Testis (tissue), 3 donors: ENCODE data around the gene REX1BD. TPM values are rescaled to one million over a fixed set of nuclear protein-coding genes. Genes with fewer than 3 reads are reported as not detected.

ENCODE experiments used
- DNase-seq: peaks from one replicate; pipeline ENCODE4 v3.0.0-alpha.2; 2019
- H3K27ac ChIP-seq, 2 donors: fragments of 200-600 bp; sonication (generic); one replicate each; pipeline ENCODE4 v1.5.1; 2019
- H3K27me3 ChIP-seq: fragments of 200-600 bp; sonication (generic); one replicate; pipeline ENCODE4 v1.5.1; 2019
- H3K36me3 ChIP-seq: fragments of 200-600 bp; sonication (generic); one replicate; pipeline ENCODE4 v1.5.1; 2017; ENCODE audit warnings: low read depth; ENCODE audit errors: missing control alignments
- H3K4me1 ChIP-seq: fragments of 200-600 bp; sonication (generic); one replicate; pipeline ENCODE4 v1.5.1; 2019
- H3K4me3 ChIP-seq, 2 donors: fragments of 200-600 bp; sonication (generic); one replicate each; pipeline ENCODE4 v1.5.1; 2017 to 2019
- H3K9me3 ChIP-seq: fragments of 200-600 bp; sonication (generic); one replicate; pipeline ENCODE4 v1.5.1; 2017
- CTCF ChIP-seq, 3 experiments: fragments of 450-650 bp in 2 of 3; fragments of 200-600 bp in 1 of 3; sonication (generic) in 1 of 3; IDR thresholded peaks; one replicate each; pipeline ENCODE4 v1.5.1; 2016 to 2019; ENCODE audit warnings: antibody characterized with exemption in 3 of 3, mild to moderate bottlenecking in 2 of 3, moderate library complexity in 1 of 3
- POLR2A ChIP-seq: fragments of 450-650 bp; IDR thresholded peaks from one replicate; pipeline ENCODE4 v1.6.1; 2017; ENCODE audit warnings: antibody characterized with exemption, mild to moderate bottlenecking, moderate library complexity
- WGBS, 2 donors: methylation state at CpG; one replicate each; pipeline ENCODE4 v1.1.5; 2018; 5-methylcytosine and 5-hydroxymethylcytosine counted together
- intact Hi-C: fragments of 100-400 bp; cut with DNase I; formaldehyde crosslinking; loops from one replicate; pipeline ENCODE4 v1.15.1; 2023; ENCODE audit warnings: low total_unique reads
- polyA plus RNA-seq: library from polyadenylated mRNA; stranded (reverse); fragments of 350-450 nt; fragmentation: Illumina TruSeq; extraction: RNeasy Lipid Tissue Mini Kit (QIAGEN cat#74804); gene quantifications from one replicate; pipeline ENCODE4 v1.2.3, GENCODE V29; 2014; ENCODE audit warnings: low read depth, low replicate concordance; ENCODE audit not compliant: insufficient read depth
- total RNA-seq, 2 donors: library from RNA; depleted of rRNA; stranded (reverse); fragments of >200 nt; gene quantifications; one replicate each; pipeline ENCODE4 v1.2.3, GENCODE V29; 2016

Gene REX1BD
- total and polyA plus RNA-seq, 3 donors from 2014 or later = 14.5 to 58.7 (median 44.3) TPM

GRCh38 chr19:18557411-18558201 lies 31.0 kb upstream of the REX1BD start, which contains the start of gene KXD1:
Gene KXD1 (plus strand): TSS chr19:18557870. CDS start chr19:18562057, 4,187 bp downstream.
- Histone ChIP-seq H3K27ac (peak within 1 kb of the TSS; percentile 93 to 94), H3K4me1 (peaks cover 13% of the 10 kb centered on the region), H3K36me3 (no peaks in the 10 kb centered on the region), H3K9me3 (no peaks in the 10 kb centered on the region), H3K4me3 (peak within 1 kb of the TSS; percentile 79 to 94), H3K27me3 (no peaks in the 10 kb centered on the region)
- TF ChIP-seq POLR2A (no peak), CTCF (IDR thresholded peaks at IDR 0.05) (no peak)
- DNase-seq = peak; percentile 99
- intact Hi-C loops = no loop called here
- WGBS, 2 donors = 2 to 3% methylated on average over 19 to 57 of the region's 58 CpGs

- WGBS, 2 donors = 0 to 2% methylated on average over 11 of the region's 11 CpGs
- peaks cover 13% of the 10 kb centered on the region for H3K4me1 ChIP-seq
- peak overlapping the region; percentile 79 to 94 for H3K4me3 ChIP-seq
- H3K27me3 ChIP-seq = no peaks in the 10 kb centered on the region
- TF ChIP-seq POLR2A = no peak
- no peak for TF ChIP-seq CTCF (IDR thresholded peaks at IDR 0.05)
- H3K36me3 ChIP-seq = no peaks in the 10 kb centered on the region
- no peaks in the 10 kb centered on the region for H3K9me3 ChIP-seq
- H3K27ac ChIP-seq = peak overlapping the region; percentile 93 to 94
- intact Hi-C loops = no loop called here
- DNase-seq = no peak
Observed at GRCh38 chr19:18558202-18558555, 30.4 kb upstream of the REX1BD start.

- no peak for DNase-seq
- intact Hi-C loops = no loop called here
- TF ChIP-seq POLR2A (no peak), CTCF (IDR thresholded peaks at IDR 0.05) (no peak)
- peaks cover 13% of the 10 kb centered on the region for H3K4me1 ChIP-seq
- H3K4me3 ChIP-seq = peak overlapping the region; percentile 79 to 94
- peak overlapping the region; percentile 93 to 94 for H3K27ac ChIP-seq
- no peaks in the 10 kb centered on the region for H3K27me3 ChIP-seq
- WGBS, 2 donors = 30 to 36% methylated on average over 3 of the region's 3 CpGs
- H3K36me3 ChIP-seq = no peaks in the 10 kb centered on the region
- no peaks in the 10 kb centered on the region for H3K9me3 ChIP-seq
Observed at GRCh38 chr19:18558604-18559003, 30.0 kb upstream of the REX1BD start.

GRCh38 chr19:18559685-18560084 lies 28.9 kb upstream of the REX1BD start:
- Histone ChIP-seq H3K36me3 (no peaks in the 10 kb centered on the region), H3K4me1 (peaks cover 13% of the 10 kb centered on the region), H3K27me3 (no peaks in the 10 kb centered on the region), H3K27ac (peak overlapping the region; percentile 67 to 69), H3K9me3 (no peaks in the 10 kb centered on the region), H3K4me3 (no peak overlapping the region)
- TF ChIP-seq POLR2A (no peak), CTCF (IDR thresholded peaks at IDR 0.05) (no peak)
- DNase-seq = no peak
- WGBS, 2 donors = 69% methylated on average over 5 of the region's 5 CpGs
- intact Hi-C loops = no loop called here

- Histone ChIP-seq H3K9me3 (no peaks in the 10 kb centered on the region), H3K4me3 (no peak overlapping the region), H3K27me3 (no peaks in the 10 kb centered on the region), H3K36me3 (no peaks in the 10 kb centered on the region), H3K27ac (peak overlapping the region; percentile 67 to 77), H3K4me1 (peaks cover 13% of the 10 kb centered on the region)
- 63 to 82% methylated on average over 14 of the region's 14 CpGs for WGBS, 2 donors
- DNase-seq = no peak
- intact Hi-C loops = no loop called here
- TF ChIP-seq CTCF (IDR thresholded peaks at IDR 0.05) (no peak), POLR2A (no peak)
Observed at GRCh38 chr19:18562086-18562485, 26.5 kb upstream of the REX1BD start.
